Bone marrow (tissue), 2 donors: Measurements from ENCODE around the gene RNF138.
A peak's percentile ranks its signal among the peaks of the same experiment; 100 is the strongest.
"Not testable (repeated sequence)": the region's sequence is repeated elsewhere in the genome, so short reads cannot be mapped to it uniquely, and the experiment has no call there.

Source experiments
- DNase-seq, 2 donors: peaks; one replicate each; lab custom pipeline; 2025; lab: John Stamatoyannopoulos, UW

RNF138 gene

DNA sequence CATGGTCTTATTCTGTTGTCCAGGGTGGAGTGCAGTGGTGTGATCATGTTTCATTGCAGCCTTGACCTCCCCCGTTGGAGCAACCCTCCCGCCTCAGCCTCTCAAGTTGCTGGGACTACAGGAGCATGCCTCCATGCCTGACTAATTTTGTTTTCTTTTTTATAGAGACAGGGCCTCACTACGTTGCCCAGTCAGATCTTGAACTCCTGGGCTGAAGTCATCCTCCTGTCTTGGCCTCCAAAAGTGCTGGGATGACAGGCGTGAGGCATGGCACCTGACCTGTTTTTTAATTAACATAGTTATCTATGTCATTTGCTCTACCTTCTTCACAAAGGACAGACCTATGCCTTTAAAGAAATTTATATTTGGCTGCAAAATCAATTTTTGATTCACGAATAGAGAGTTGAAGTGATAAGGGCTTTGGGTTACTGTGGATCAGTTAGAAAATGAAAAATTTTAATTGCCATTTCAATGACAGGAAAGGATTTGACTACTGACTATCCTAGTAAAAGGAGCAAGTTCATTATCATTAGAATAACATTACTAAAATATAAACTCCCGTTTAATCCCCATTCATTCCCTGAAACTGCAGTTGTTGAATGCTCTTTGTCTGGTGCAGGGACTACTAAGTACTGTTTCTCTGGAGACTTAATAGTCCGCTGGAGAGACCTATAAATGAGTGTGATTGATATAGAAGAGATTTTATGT is 3.7 kb downstream of the RNF138 start:
- no peak for DNase-seq

GRCh38 chr18:32095900-32096229 is 4.2 kb downstream of the RNF138 start:
- no peak for DNase-seq

DNA sequence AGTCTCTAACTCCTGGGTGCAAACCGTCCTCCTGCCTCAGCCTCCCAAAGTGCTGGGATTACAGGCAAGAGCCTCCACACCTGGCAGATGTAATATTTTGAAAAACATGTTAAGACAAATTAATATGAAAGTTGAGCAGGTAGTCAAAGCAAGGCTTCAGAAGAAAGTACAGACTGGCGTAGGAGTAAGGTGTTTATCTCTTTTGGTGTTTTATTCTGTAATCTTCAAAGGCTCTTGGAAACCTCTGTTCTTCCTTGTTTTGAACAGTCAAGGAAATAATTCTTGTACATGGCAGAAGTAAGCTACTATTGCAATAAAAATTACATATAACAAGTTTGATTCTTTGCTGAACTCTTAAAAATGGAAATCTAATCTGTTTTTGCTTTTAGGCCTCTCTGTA is 5.3 kb downstream of the RNF138 start:
- no peak for DNase-seq

DNA sequence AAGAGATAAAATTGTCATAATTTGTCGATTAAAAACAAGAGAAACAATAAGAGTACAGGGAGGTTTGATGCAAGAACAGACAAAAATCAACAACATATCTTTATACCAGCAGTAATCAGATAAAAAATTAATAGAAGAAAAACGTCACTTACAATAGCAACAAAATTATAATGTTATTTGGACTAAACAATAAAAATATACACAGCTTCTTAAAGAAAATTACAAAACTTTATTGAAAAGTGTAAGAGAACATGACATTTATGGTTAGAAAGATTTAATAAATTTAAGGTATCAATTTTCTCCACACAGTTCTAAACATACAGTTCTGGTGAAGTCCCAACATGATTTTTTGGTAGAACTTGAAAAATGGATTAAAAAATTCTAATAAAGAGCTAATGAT is 12.8 kb downstream of the RNF138 start:
- no peak for DNase-seq

DNA sequence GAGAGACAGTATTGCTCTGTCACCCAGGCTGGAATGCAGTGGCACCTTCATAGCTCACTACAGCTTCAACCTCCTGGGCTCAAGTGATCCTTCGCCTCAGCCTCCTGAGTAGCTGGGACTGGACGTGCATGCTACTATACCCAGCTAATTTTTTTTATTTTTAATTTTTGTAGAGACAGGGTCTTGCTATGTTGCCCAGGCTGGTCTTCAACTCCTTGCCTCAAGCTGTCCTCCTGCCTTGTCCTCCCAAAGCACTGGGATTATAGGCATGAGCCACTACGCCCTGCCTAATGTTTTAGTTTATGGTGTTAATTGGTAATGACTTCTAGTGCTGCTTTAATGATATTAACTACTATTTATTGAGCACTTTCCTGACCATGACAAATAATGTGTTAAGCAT is 18.3 kb downstream of the RNF138 start:
- no peak for DNase-seq

GRCh38 chr18:32111706-32112105 is 20.0 kb downstream of the RNF138 start:
- DNase-seq, result no peak

GRCh38 chr18:32112826-32113225 is 21.2 kb downstream of the RNF138 start:
- no peak for DNase-seq

- DNase-seq, result no peak
Observed at GRCh38 chr18:32114293-32114942, 22.7 kb downstream of the RNF138 start.

DNA sequence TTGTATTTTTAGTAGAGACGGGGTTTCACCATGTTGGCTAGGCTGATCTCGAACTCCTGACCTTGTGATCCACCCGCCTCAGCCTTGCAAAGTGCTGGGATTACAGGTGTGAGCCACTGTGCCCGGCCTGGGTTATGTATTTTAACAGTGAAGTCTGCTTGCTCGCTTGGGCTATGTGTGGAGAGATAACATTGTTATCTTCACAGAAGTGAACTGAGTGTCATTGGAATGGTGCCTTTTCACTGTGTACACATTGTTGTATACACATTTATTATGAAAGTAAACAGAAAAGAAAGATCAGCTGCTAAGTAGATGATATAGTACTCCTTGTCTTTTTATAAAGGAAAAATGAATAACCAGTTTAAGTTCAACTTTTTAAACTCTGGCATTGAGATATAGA is 30.4 kb downstream of the RNF138 start:
- no peak for DNase-seq

- DNase-seq, result no peak
Observed at GRCh38 chr18:32126538-32126937, 34.9 kb downstream of the RNF138 start.

GRCh38 chr18:32135625-32136024 is 44.0 kb downstream of the RNF138 start:
- DNase-seq, result no peak

- peak in 1 of 2 donors; percentile 14 for DNase-seq
Observed at GRCh38 chr18:32138332-32138982, 46.8 kb downstream of the RNF138 start.

DNA sequence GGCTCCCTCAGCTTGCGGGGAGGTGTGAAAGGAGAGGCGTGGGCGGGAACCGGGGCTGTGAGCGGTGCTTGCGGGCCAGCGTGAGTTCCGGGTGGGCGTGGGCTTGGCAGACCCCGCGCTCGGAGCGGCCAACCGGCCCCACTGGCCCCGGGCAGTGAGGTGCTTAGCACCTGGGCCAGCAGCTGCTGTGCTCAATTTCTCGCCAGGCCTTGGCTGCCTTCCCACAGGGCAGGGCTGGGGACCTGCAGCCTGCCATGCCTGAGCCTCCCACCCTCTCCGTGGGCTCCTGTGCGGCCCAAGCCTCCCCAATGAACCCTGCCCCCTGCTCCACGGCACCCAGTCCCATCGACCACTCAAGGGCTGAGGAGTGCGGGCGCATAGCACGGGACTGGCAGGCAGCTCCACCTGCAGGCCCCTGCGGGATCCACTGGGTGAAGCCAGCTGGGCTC is 48.2 kb downstream of the RNF138 start:
- no peak for DNase-seq

GRCh38 chr18:32148185-32148870 is 56.7 kb downstream of the RNF138 start:
- no peak for DNase-seq

GRCh38 chr18:32152705-32153448 is 61.2 kb downstream of the RNF138 start:
- no peak for DNase-seq

- no peak for DNase-seq
Observed at GRCh38 chr18:32156855-32157254, 65.2 kb downstream of the RNF138 start.

GRCh38 chr18:32157580-32157979 is 65.9 kb downstream of the RNF138 start:
- DNase-seq, result no peak

DNA sequence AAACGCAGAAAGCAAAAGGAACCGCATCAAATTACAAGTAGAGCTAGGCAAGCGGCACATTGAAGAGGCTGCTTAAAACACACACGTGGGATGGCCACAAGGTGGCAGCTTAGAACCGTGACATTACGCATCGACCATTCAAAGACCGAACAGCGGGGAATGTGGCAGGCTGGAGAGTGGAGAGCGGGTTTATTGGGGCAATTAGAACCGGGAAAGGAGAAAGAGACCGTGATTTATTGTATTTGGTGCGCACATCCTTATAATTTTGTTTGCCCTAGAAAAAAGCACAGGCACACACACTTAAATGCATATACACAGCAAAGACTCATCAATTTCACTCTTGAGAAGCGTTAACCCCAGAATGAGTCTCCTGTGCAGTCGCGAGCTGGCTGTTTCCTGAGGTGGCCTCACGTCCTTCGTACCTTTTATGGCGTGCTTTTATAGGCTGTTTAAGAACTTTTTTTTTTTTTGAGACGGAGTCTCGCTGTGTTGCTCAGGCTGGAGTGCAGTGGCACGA is 66.5 kb downstream of the RNF138 start:
- DNase-seq, result peak; percentile 10 to 78

GRCh38 chr18:32158631-32159030 is 67.0 kb downstream of the RNF138 start:
- not testable (repeated sequence) for DNase-seq

DNA sequence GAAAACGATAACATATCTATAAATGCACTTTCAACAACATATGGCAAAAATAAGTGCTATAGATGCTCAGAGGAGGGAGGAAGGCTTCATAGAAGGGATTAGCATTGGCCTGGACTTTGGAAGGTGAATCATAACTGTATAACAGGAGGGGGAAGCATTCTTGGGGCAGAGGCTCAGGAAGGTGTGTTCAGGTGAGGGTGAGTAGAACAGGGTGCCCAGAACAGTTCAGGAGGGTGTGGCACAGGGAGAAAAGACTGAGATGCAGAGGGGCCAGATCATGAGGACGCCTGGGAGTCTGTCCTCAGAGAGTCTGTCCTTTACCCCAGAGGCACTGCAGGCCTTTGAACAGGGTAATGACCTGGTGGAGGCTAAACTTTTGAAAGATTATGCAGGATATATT is 68.9 kb downstream of the RNF138 start:
- DNase-seq, result no peak

- no peak for DNase-seq
Observed at GRCh38 chr18:32167980-32168730, 76.5 kb downstream of the RNF138 start.
